B cell (primary cell): Measurements from ENCODE around the gene HHAT. TPM values are rescaled to one million over a fixed set of nuclear protein-coding genes. Genes with fewer than 3 reads are reported as not detected.

Source experiments
- ATAC-seq: fragments of 200-7000 bp; cut with Tn5 transposase; one replicate; pipeline ENCODE4 v1.10.0; 2021; ENCODE audit warnings: low read depth, mild to moderate bottlenecking, moderate number of reproducible peaks, moderate library complexity
- CTCF ChIA-PET: fragments of 350-600 bp; sonication (Branson Sonifier 250); formaldehyde crosslinking; loops from one replicate; lab custom pipeline; 2021; ENCODE audit warnings: antibody characterized with exemption, inconsistent platforms; lab: Charles Lee
- POLR2A ChIA-PET: fragments of 350-600 bp; sonication (Branson Sonifier 250); formaldehyde crosslinking; loops from one replicate; lab custom pipeline; 2021; ENCODE audit warnings: antibody characterized with exemption; lab: Charles Lee
- DNase-seq: peaks from one replicate; pipeline ENCODE4 v3.0.0; 2013
- H2AFZ ChIP-seq: 2 replicates; pipeline ENCODE4 v1.6.1; 2012; ENCODE audit warnings: mild to moderate bottlenecking, low read depth, low read length; ENCODE audit not compliant: insufficient read depth, poor library complexity, severe bottlenecking
- H3K27ac ChIP-seq, 2 donors: 1 replicate in 1 of 2; 2 replicates in 1 of 2; pipeline ENCODE4 v1.5.1; 2012 to 2013; ENCODE audit warnings: low read length in 2 of 2, mild to moderate bottlenecking in 2 of 2, moderate library complexity in 1 of 2
- H3K27me3 ChIP-seq, 4 experiments: fragments of 200-600 bp in 1 of 4; sonication (generic) in 1 of 4; replicated peaks in 1 of 4; 1 replicate in 2 of 4; 2 replicates in 2 of 4; pipeline versions ENCODE4 v1.6.1 to v1.7.0; 2013 to 2016; ENCODE audit warnings: low read length in 3 of 4, mild to moderate bottlenecking in 2 of 4, mixed read lengths in 1 of 4, moderate library complexity in 1 of 4; ENCODE audit not compliant: insufficient read depth in 4 of 4, control insufficient read depth in 3 of 4; ENCODE audit errors: control extremely low read depth in 1 of 4
- H3K36me3 ChIP-seq, 2 experiments: replicated peaks in 1 of 2; 1 replicate in 1 of 2; 2 replicates in 1 of 2; pipeline versions ENCODE4 v1.6.1 to v1.7.1; 2013; ENCODE audit warnings: low read length in 1 of 2; ENCODE audit not compliant: insufficient read depth in 2 of 2, control insufficient read depth in 1 of 2; ENCODE audit errors: control extremely low read depth in 1 of 2, extremely low read depth in 1 of 2
- H3K4me1 ChIP-seq, 2 donors: fragments of 200-600 bp in 1 of 2; sonication (generic) in 1 of 2; 1 replicate in 1 of 2; 2 replicates in 1 of 2; pipeline versions ENCODE4 v1.5.1 to v1.6.1; 2013 to 2017; ENCODE audit warnings: low read length in 2 of 2; ENCODE audit not compliant: control insufficient read depth in 2 of 2, insufficient read depth in 2 of 2
- H3K4me2 ChIP-seq: replicated peaks from 2 replicates; pipeline ENCODE3; 2012; ENCODE audit warnings: mild to moderate bottlenecking, low read depth, low read length; ENCODE audit not compliant: poor library complexity, severe bottlenecking
- H3K4me3 ChIP-seq, 5 experiments: fragments of 200-600 bp in 1 of 5; sonication (generic) in 1 of 5; 1 replicate in 3 of 5; 2 replicates in 2 of 5; pipeline versions ENCODE4 v1.5.1 to v1.7.0; 2011 to 2016; ENCODE audit warnings: low read length in 4 of 5, mild to moderate bottlenecking in 4 of 5, low read depth in 2 of 5, control low read depth in 1 of 5, moderate library complexity in 1 of 5; ENCODE audit not compliant: insufficient read depth in 1 of 5; ENCODE audit errors: control extremely low read depth in 1 of 5, extremely low read depth in 1 of 5
- H3K79me2 ChIP-seq: fragments of 200-600 bp; sonication (generic); one replicate; pipeline ENCODE4 v1.6.0; 2016; ENCODE audit warnings: low read length; ENCODE audit not compliant: control insufficient read depth, insufficient read depth
- H3K9ac ChIP-seq: fragments of 200-600 bp; sonication (generic); 2 replicates; pipeline ENCODE4 v1.6.1; 2017; ENCODE audit warnings: mild to moderate bottlenecking, low read length, moderate library complexity
- H3K9me3 ChIP-seq, 3 donors: one replicate each; pipeline versions ENCODE4 v1.6.1 to v1.7.1; 2013; ENCODE audit warnings: low read length in 2 of 3; ENCODE audit not compliant: control insufficient read depth in 2 of 3, insufficient read depth in 1 of 3; ENCODE audit errors: control extremely low read depth in 1 of 3
- H4K20me1 ChIP-seq: 2 replicates; pipeline ENCODE4 v1.6.0; 2012; ENCODE audit warnings: mild to moderate bottlenecking, low read length; ENCODE audit not compliant: insufficient read depth, control insufficient read depth, poor library complexity, severe bottlenecking
- H3K27ac Mint-ChIP-seq: one replicate; pipeline ENCODE4 v1.8.0; 2021; ENCODE audit warnings: mixed read lengths
- H3K27me3 Mint-ChIP-seq: one replicate; pipeline ENCODE4 v1.8.0; 2021; ENCODE audit warnings: mixed read lengths
- H3K4me1 Mint-ChIP-seq: one replicate; pipeline ENCODE4 v1.8.0; 2021; ENCODE audit warnings: mixed read lengths
- H3K4me3 Mint-ChIP-seq: one replicate; pipeline ENCODE4 v1.8.0; 2021; ENCODE audit warnings: mixed read lengths
- H3K9me3 Mint-ChIP-seq: one replicate; pipeline ENCODE4 v1.8.0; 2022; ENCODE audit warnings: mixed read lengths; ENCODE audit not compliant: insufficient read depth
- EZH2 ChIP-seq: IDR thresholded peaks from 2 replicates; pipeline ENCODE4 v1.6.1; 2012; ENCODE audit warnings: borderline replicate concordance, low read depth, mild to moderate bottlenecking, moderate library complexity, low read length; ENCODE audit not compliant: insufficient read depth, poor library complexity, severe bottlenecking
- WGBS: methylation state at CpG from one replicate; pipeline ENCODE4 v1.1.5; 2013; ENCODE audit warnings: missing lambda C conversion rate; ENCODE audit not compliant: insufficient coverage; 5-methylcytosine and 5-hydroxymethylcytosine counted together
- intact Hi-C: fragments of 100-400 bp; cut with micrococcal nuclease; formaldehyde crosslinking; loops from one replicate; pipeline ENCODE4 v1.10.0; 2022
- polyA plus RNA-seq: library from polyadenylated mRNA; depleted of rRNA; stranded (reverse); fragments of >200 nt; gene quantifications from 2 replicates; pipeline ENCODE4 v1.2.3, GENCODE V29; 2012
- total RNA-seq, 2 donors: library from RNA; stranded (reverse); fragments of 120-200 nt in 1 of 2; gene quantifications; 1 replicate in 1 of 2; 2 replicates in 1 of 2; pipeline versions ENCODE4 v1.2.3 to v1.2.4, GENCODE V29; 2013 to 2022
- TF ChIP-seq, protein P1 (sequence below): fragments of 200-600 bp; IDR thresholded peaks from one replicate; pipeline ENCODE4 v1.8.0; 2022; ENCODE audit warnings: antibody characterized with exemption, mild to moderate bottlenecking

HHAT gene
- total and polyA plus RNA-seq, 2 donors (not counting 1 experiment from before 2014, with no cell fraction given) = 4.0 to 28.2 TPM

DNA sequence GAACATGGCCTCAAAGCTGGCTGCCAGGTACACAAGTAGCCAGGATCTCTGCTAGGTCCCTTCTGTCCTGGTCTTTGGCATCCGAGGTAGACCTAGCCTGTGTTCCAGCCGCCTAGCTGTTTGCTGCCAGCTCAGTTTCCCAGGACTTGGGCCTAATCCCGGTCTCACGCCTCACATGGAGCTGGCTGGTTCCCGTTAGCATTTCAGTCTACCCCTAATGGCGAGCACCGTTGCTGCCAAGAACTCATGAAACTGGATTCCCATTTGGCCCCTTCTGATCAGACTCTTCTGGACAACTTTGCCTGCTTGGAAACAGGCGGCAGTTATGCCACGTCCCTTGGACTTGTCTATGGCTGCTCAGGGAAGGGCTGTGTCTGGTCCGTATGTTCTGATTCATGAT, 26.2 kb upstream of the HHAT start:
- CTCF ChIA-PET = interaction anchor here (0.7 kb wide), 1 partner anchor 16 kb away, joined by 3 read pairs; no protein-coding TSS in a partner anchor
- intact Hi-C loops = no loop called here
- POLR2A ChIA-PET = no interaction called here
- peaks cover 34% of the 10 kb centered on the region for H3K27me3 Mint-ChIP-seq
- DNase-seq (no peak), ATAC-seq (no peak)
- no peaks in the 10 kb centered on the region for H3K79me2 ChIP-seq
- no peak overlapping the region for H3K27ac Mint-ChIP-seq
- no peak overlapping the region for H3K27ac ChIP-seq
- H3K4me3 Mint-ChIP-seq = no peak overlapping the region
- no peak overlapping the region for H3K4me2 ChIP-seq
- H3K9ac ChIP-seq = no peak overlapping the region
- H3K27me3 ChIP-seq = peaks cover 0 to 3% (median 0%) of the 10 kb centered on the region in 4 experiments
- H3K9me3 ChIP-seq = no peaks in the 10 kb centered on the region
- TF ChIP-seq, protein P1, sequence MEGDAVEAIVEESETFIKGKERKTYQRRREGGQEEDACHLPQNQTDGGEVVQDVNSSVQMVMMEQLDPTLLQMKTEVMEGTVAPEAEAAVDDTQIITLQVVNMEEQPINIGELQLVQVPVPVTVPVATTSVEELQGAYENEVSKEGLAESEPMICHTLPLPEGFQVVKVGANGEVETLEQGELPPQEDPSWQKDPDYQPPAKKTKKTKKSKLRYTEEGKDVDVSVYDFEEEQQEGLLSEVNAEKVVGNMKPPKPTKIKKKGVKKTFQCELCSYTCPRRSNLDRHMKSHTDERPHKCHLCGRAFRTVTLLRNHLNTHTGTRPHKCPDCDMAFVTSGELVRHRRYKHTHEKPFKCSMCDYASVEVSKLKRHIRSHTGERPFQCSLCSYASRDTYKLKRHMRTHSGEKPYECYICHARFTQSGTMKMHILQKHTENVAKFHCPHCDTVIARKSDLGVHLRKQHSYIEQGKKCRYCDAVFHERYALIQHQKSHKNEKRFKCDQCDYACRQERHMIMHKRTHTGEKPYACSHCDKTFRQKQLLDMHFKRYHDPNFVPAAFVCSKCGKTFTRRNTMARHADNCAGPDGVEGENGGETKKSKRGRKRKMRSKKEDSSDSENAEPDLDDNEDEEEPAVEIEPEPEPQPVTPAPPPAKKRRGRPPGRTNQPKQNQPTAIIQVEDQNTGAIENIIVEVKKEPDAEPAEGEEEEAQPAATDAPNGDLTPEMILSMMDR = no peak
- TF ChIP-seq EZH2 = no peak
- H3K36me3 ChIP-seq = no peaks in the 10 kb centered on the region
- H3K9me3 Mint-ChIP-seq = no peaks in the 10 kb centered on the region
- 95% methylated on average over 8 of the region's 10 CpGs for WGBS
- no peaks in the 10 kb centered on the region for H4K20me1 ChIP-seq
- no peak overlapping the region for H2AFZ ChIP-seq
- no peak overlapping the region for H3K4me3 ChIP-seq
- H3K4me1 Mint-ChIP-seq = no peaks in the 10 kb centered on the region
- H3K4me1 ChIP-seq = no peaks in the 10 kb centered on the region

DNA sequence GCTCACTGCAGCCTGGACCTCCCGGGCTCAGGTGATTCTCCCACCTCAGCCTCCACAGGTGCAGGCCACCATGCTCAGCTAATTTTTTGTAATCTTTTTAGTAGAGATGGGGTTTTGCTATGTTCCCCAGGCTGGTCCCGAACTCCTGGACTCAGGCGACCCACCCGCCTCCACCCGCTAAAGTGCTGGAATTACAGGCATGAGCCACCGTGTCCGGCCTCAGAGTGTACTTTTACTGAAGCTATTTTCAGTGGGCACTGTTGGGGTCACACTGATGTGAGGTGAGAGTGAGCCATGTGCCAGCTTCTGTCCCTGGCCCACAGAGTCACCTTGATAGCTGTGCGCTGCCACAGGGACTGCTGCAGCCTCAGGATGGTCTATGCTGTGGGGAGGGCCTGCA, 25.3 kb upstream of the HHAT start:
- H3K79me2 ChIP-seq = no peaks in the 10 kb centered on the region
- ChIA-PET POLR2A (no interaction called here), CTCF (interaction anchor here (0.7 to 1.0 kb wide), 2 partner anchors 17 to 152 kb away, joined by 3 read pairs; no protein-coding TSS in a partner anchor)
- no peak overlapping the region for H3K27ac Mint-ChIP-seq
- no peaks in the 10 kb centered on the region for H4K20me1 ChIP-seq
- WGBS = 99% methylated on average over 6 of the region's 8 CpGs
- no peaks in the 10 kb centered on the region for H3K4me1 Mint-ChIP-seq
- H3K4me3 ChIP-seq = no peak overlapping the region
- H3K4me3 Mint-ChIP-seq = no peak overlapping the region
- peaks cover 34% of the 10 kb centered on the region for H3K27me3 Mint-ChIP-seq
- no peak overlapping the region for H3K4me2 ChIP-seq
- H3K9me3 Mint-ChIP-seq = no peaks in the 10 kb centered on the region
- H3K9me3 ChIP-seq = no peaks in the 10 kb centered on the region
- H3K27ac ChIP-seq = no peak overlapping the region
- H2AFZ ChIP-seq = no peak overlapping the region
- H3K36me3 ChIP-seq = no peaks in the 10 kb centered on the region
- no peak for TF ChIP-seq EZH2
- TF ChIP-seq, protein P1 = no peak
- DNase-seq (no peak), ATAC-seq (no peak)
- no peaks in the 10 kb centered on the region for H3K4me1 ChIP-seq
- intact Hi-C loops = no loop called here
- peaks cover 0 to 3% (median 0%) of the 10 kb centered on the region in 4 experiments for H3K27me3 ChIP-seq
- no peak overlapping the region for H3K9ac ChIP-seq
